Stimulated activated CD4-positive, alpha-beta T cell treated with anti-CD3 and anti-CD28 coated beads, Interleukin-15, amount 100 ng/mL, for 48 hours (primary cell): ENCODE data around the gene ZNF597.

Experiments
- DNase-seq, 2 donors: peaks; one replicate each; pipeline ENCODE4 v3.0.0-alpha.2; 2020; ENCODE audit warnings: low read depth in 2 of 2

The ZNF597 gene, protein sequence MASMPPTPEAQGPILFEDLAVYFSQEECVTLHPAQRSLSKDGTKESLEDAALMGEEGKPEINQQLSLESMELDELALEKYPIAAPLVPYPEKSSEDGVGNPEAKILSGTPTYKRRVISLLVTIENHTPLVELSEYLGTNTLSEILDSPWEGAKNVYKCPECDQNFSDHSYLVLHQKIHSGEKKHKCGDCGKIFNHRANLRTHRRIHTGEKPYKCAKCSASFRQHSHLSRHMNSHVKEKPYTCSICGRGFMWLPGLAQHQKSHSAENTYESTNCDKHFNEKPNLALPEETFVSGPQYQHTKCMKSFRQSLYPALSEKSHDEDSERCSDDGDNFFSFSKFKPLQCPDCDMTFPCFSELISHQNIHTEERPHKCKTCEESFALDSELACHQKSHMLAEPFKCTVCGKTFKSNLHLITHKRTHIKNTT

GRCh38 chr16:3443108-3444031, at the start of gene ZNF597, which contains the start of gene NAA60:
ZNF597 (minus strand) TSS chr16:3443504; CDS start chr16:3443153, 351 bp downstream.
NAA60 (plus strand) TSS chr16:3443680; CDS start chr16:3476228, 32,548 bp downstream.
- DNase-seq = peak; percentile 69 to 80

- no peak for DNase-seq
Observed at GRCh38 chr16:3492356-3492755, 49.1 kb upstream of the ZNF597 start.

- DNase-seq = no peak
Observed at GRCh38 chr16:3490911-3491629, 47.8 kb upstream of the ZNF597 start.

DNA sequence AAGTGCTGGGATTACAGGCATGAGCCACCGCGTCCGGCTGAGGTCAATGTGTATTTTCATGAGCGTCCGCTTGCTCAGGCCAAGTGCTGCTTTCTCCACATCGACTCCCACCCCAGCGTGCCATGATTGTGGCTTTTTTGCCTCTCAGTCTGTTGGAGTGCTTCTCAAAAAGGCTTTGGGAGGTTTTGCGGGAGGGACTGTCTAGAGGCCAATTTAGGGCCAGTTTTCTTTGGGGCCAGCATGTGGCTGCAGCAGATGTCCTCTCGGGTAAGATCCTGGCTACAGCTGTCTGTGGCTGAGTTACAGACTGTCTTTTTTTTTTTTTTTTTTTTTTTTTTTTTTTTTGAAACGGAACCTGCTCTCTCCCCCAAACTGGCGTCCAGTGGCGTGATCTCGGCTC, 45.5 kb upstream of the ZNF597 start:
- no peak for DNase-seq

DNA sequence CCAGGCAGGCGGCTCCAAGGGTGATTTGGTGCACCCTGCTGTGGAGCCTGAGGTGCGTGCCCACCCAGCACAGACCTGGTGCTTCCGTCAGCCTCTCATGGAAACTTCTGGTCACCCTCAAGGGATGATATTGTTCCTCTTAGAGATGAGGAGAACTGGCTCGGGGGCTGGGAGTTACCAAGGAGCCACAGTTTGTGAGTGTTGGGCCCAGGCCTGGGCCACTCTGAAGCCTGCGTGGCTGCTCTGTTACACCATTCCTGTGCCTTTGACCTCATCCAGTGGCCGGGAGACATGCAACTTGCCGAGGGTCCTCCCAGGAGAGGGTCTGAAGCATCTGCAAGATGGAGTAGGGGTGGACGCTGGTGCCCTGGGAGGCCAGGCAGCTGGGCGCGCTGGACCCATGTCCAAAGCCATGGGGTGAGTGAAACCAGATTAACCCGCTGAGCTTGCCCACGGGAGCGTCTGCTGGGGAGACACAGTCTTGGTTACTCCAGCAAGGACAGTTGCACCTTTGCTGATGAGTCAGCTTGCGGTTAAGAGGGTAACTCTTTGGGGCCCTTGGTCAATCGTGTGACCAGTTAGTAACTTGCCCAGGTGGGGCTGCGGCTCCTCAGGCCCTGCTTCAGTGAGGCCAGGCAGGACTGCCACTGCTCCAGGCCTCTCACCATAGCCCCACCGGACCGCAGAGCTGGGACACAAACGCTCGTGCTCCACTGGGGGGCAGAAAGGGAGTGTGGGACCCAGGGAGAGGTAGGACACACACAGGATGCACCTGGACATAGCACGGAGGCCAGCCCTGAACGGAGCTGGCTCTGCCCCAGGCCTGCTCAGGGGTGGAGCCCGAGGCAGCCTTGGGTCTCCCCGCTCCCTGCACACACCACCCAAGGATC, 44.5 kb upstream of the ZNF597 start:
- no peak for DNase-seq

DNA sequence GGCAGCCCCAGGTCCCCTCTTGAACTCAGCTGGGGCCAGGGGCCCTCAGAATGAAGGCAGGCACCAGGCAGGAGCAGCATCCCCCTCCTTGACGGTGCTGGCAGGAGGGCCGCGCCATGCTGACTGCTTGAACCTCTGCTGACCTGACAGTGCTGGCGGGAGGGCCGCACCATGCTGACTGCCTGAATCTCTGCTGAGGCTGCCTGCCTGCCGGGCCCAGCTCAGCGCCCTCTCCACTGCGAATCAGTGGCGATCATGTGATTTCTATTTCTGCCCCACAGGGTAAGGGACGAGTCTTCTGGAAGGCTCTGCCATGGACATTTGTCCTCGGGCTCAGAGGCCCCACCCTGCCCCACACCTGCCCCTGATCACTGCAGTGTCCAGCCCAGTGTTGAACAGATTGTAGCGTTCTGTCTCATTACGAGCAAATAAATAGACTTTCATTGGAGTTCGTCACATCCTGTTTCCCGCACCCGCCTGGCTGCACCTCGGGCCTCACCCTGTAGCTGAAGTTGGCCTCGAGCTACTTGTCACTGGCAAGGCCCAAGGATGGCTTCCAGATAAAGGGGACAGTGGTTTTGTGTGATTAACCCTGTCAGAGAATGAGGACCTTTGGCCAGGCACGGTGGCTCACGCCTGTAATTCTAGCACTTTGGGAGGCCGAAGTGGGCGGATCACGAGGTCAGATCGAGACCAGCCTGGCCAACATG, 43.4 kb upstream of the ZNF597 start:
- DNase-seq = no peak

DNA sequence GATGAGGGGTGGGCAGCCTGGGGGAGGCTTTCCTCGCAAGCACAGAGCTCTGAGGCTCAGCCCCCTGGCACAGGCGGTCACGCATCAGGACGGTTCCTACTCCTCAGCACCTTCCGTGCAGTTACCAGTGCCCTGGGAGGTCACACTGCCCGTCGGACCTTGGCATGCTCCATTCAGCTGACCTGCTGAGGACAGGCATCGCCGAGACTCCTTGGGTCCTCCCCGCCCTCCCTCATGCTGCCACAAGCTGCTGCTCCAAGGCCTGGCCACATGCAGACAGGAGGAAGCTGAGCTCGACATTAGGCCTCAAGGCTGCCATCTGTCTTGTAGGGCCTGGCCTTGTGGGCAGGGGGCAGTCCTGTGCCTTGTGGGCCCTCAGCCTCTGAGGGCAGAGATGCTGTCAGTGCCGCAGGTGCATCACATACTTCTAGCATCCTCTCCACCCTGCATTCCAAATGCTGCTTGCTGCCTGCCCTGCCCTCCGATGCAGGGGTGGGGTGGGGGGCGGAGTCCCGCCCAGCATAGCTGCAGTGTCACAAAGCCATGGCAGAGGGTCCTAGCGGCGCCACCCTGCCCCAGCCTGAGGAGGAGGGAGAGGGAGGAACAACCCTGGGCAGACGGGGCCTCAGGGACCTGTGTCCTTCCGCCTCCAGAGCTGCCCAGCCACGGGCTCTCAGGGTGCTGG, 42.7 kb upstream of the ZNF597 start:
- no peak for DNase-seq

DNA sequence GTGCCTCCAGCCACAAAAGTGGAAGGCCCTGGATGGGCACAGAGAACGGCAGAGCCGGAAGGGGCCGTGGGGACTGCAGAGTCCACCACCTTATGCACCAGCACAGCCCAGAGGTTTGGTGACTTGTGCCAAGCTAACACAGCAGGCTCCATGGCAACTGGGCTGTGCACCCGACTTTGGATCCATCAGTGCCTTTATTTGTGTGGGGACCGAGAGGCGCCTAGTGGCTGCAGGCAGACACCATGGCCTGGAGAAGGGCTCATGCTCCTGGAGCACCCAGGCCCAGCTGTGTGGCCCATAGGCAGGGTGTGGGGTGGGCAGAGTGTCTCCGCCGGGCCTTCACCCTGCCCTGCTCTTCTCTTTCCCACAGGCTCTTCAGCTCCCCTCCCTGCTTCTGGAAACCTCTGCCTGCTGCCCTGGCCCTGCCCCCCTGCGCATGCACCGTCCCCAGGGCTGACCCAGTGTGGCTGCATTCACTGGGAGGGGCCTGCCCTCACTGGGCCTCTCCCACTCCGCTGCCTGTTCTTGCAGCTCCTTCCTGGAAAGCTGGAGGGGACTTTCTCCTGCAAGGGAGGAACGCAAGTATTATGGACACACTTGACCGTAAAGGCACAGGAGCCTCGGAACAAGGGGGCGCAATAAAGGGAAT, 41.9 kb upstream of the ZNF597 start:
- no peak for DNase-seq

GRCh38 chr16:3484318-3485096, 41.2 kb upstream of the ZNF597 start:
- DNase-seq = no peak

DNA sequence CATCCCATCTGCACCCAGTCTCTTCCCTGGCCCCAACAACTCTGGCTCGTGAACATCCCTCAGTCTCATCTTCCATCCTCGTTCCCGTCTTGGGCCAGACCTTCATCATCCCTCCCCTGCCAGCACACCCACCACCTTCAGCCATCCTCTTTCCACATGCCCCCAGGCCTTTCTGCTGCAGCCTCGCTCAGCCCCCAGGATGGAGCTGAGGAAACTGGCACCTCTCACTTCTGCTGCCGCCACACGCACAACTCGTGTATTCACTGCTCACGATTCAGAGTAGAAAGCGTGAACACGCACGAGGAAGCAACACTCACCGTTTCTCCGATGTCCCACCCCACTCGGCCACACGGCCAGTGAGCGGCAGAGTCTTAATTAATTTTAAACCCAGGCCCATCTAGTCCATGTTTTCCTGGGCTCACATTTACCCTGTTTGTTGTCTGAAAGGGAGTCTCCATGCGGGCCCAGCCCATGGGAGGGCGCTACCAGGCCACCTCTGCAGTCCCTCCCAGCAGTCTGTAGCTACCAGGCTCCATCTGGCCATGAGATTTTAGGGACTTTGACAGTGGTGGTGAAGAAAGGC, 39.4 kb upstream of the ZNF597 start:
- DNase-seq = no peak

DNA sequence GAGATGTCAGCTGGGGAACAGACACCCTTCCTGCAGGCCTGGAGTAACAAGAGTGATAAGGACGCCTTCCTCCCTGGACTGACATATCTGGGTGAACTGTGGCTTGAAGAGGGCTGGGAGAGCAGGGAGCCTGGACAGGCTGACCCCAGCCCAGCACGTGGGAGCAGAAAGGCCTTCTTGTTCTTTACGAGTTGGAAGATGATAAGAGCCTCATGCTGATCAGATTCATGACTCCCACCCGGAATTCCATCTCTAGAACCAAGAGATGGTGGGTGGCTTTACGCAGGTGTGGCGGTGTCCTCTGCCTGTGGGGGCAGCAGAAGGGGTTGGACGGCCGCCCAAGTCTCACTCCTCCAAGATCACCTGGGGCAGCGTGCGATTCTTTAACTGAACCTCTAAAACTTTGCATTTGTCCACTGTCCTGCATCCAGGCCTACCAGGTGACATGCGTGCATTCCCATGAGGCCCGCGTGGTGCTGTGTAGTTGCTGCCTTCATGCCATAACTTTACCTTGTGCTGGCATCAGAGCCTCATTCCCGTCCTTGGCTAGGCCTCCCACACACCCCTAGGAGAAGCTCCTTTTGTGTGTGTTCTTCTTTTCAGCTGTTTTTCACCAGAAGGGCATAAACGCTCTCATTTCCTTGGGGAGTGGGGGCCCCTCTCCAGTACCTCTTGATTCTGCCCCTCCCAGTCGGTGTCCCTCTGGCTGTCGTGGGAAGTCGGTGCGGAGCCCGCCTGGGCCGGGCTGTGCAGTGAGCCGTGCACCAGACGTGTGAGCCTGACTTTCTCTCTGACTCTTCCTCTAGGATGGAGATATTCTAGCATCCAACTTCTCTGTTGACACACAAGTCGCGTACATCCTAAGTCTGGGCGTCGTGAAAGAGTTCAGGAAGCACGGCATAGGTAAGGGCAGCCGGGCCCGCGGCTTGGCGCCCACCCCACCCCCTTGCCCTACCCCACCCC, 38.7 kb upstream of the ZNF597 start:
- DNase-seq = no peak

- no peak for DNase-seq
Observed at GRCh38 chr16:3480901-3481695, 37.8 kb upstream of the ZNF597 start.

DNA sequence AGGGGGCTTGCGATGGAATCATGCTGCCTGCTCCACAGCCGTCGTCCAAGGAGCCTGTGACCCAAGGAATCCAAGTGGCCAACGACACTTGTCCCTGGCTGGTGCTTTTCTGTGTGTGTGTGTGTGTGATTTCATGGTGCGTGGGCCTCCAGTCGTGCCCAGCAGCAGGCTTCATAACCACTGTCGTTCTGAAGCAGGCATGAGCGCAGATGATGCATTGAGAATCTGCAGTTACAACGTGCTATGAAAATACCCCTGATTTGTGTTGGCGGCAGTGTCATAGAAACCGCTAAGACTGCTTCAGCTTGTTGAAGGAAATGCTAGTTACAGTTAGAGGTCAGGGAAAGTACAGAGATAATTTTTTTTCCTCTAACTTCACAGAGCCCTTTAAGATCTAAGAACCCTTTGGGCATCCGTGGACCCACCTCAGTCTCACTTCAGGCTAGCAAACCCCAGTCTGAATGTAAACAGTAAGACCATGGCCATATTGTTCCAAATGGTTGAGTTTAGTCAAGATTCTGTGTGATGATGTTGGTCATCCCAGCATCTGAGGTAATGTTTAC, 36.4 kb upstream of the ZNF597 start:
- DNase-seq = no peak

DNA sequence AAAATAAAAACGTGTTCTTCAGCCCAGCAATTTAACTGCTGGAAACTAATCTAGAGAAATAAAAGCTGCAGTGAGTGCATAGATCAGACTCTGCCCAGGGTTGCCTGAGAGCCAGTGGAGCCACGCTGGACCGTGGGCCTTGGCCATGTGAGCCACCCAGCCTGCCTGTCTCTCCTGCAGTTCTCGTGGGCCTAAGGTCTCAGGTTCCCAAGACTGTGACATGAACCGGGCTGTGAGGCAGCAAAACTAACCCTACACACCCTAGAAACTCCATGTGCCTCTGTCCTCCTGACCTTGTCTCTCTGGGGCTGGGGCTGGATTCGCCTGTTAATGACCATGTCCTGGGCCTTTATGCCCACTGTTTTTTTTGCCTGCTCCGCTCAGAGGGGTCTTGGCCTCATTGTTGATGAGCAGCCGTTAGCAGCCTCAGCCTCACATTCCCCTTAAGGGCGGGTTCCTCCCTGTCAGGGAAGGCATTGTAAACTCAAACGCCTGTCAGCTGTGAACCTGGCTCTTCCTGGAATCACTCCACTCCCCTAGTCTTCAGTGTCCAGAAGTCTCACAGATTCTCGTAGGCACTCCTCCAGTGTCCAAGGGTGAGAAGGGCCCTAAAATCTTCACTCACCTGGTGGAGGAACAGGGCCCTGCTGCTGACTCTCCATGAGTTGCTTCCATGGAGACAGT, 35.1 kb upstream of the ZNF597 start:
- DNase-seq = no peak

DNA sequence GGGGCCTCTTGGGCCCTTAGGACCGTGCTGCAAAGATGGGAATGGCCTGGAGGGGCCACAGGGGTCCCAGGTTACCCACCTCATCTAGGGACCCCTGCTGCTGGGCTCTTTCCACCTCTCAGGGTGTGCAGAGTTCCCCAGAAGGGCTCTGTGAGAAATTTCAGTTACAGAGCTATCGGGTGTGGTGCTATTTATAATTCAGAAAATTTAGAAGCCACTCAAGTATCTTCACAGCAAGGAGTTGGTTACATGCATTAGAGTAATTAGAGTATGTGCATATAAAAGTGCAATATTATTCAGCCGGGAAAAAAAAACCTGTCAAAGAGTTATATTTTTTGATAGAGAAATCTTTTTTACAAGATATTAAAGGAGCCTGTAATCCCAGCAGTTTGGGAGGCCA, 33.1 kb upstream of the ZNF597 start:
- DNase-seq = no peak
